GM13977 (cell line): ENCODE results near the gene ATP11C.

Experiments used
- DNase-seq: peaks from one replicate; pipeline ENCODE4 v3.0.0; 2012; ENCODE audit warnings: low spot score
- CTCF ChIP-seq: IDR thresholded peaks from 2 replicates; pipeline ENCODE4 v1.5.1; 2012; ENCODE audit warnings: mild to moderate bottlenecking, control low read depth; ENCODE audit not compliant: insufficient read depth; ENCODE audit errors: extremely low read depth, missing control alignments
- in situ Hi-C: fragments of 300-500 bp; cut with MboI; formaldehyde crosslinking; loops from one replicate; pipeline ENCODE4 v1.12.0; 2022; ENCODE audit warnings: low sequenced_read_pairs, low pct_unique_long_range_greater_than_20kb, mixed read lengths, inconsistent platforms; ENCODE audit not compliant: unreplicated experiment

The ATP11C gene

GRCh38 chrX:139881572-139881971, 51.3 kb downstream of the ATP11C start:
- no peak for TF ChIP-seq CTCF
- in situ Hi-C loops, result no loop called here
- DNase-seq, result no peak

DNA sequence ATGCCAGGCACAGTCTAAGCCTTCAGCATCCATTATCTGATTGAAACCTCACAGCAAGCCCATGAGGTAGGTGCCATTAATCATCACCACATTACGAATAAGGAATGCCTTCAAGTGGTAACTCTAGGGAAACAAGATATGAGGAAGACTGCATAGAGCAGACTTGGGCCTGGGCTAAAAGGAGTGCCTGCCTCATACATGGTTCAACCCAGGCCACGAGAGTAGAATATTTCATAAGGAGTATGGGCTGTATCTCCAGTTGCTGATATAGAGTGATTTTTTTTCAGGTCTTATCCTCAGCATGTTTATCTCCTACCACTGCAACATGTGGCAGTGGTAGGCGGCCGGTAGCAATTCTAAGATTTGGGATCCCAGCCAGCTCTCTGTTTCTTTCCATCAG, 51.7 kb downstream of the ATP11C start:
- DNase-seq, result no peak
- TF ChIP-seq CTCF, result no peak

DNA sequence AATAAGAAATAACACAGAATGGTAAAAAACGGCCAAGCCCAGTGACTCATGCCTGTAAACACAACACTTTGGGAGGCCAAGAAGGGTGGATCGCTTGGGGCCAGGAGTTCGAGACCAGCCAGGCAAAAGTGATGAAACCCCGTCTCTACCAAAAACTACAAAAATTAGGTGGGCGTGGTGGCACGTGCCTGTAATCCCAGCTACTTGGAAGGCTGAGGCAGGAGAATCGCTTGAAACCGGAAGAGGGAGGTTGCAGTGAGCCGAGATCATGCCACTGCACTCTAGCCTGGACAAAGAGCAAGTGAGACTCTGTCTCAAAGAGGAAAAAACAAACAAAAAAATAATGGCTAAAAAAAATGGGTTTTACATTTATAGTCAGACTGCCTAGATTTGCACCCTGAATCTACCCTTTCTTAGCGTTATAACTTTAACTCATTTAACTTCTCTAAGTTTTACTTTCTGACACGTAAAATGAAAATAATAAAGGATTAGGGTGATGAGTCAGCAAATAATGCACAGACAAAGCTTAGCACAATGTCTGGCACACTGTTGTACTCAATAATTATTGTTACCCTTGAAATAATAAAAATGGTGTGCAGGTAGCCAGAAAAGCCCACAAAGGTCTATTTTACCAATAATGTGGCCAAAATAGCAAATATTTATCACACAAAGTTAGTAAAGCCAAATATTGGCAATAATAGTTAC, 55.0 kb downstream of the ATP11C start:
- in situ Hi-C loops, result no loop called here
- TF ChIP-seq CTCF, result no peak
- DNase-seq, result no peak

More for the DNA sequence above, 51.7 kb downstream of the ATP11C start:
- in situ Hi-C loops, result no loop called here

DNA sequence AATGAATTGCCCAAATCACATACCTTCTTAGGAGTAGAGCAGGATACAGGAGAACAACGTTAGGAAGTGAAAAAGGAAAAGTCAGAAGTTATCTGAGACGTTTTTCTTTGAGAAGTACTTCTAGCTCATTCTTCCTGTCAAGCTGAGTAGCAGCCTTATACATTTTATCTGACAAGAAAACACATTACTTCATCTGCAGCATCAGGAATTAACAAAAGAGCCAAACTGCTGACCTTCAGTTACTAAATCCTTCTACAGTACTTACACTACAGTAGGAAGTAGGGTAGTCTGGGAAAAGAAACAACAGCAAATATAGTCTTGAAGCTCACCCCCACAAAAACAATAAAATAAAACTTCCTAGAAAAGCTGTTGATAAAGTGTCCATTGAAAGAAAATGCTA, 57.0 kb downstream of the ATP11C start:
- in situ Hi-C loops, result no loop called here
- no peak for TF ChIP-seq CTCF
- DNase-seq, result no peak

DNA sequence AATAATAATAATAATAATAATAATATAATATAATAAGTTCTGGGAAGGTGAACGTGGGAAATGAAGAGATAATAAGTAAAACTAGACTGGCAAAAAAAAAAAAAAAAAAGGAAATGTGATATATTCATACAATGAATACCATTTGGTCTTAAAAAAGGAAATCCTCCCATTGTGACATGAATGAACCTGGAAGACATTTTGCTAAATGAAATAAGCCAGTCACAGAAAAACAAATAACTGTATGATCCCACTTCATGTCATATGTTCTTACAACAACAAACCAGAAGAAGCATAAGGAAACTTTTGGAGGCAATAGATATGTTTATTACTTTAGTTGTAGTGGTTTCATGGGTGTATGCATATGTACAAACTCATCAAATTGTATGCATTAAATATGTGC, 63.1 kb downstream of the ATP11C start:
- no peak for DNase-seq
- in situ Hi-C loops, result no loop called here
- no peak for TF ChIP-seq CTCF

GRCh38 chrX:139864640-139865039, 68.2 kb downstream of the ATP11C start:
- TF ChIP-seq CTCF, result no peak
- in situ Hi-C loops, result no loop called here
- DNase-seq, result no peak
